ENCODE data around the gene ZBTB5. TPM values are rescaled to one million over a fixed set of nuclear protein-coding genes. Genes with fewer than 3 reads are reported as not detected.
A peak's percentile ranks its signal among the peaks of the same experiment; 100 is the strongest.
"Not testable (repeated sequence)": the region's sequence is repeated elsewhere in the genome, so short reads cannot be mapped to it uniquely, and the experiment has no call there.

The ZBTB5 gene
- 12.7 and 13.0 TPM in 2 replicates for total RNA-seq
- 8.6 TPM for polyA plus RNA-seq (2012)

- DNase-seq (ENCODE audit: low read depth) = peak; percentile 100
Measured at GRCh38 chr9:37465249-37466036, at the start of gene ZBTB5. Gene ZBTB5 (minus strand): TSS chr9:37465450. CDS start chr9:37442551, 22,899 bp downstream.

- DNase-seq (ENCODE audit: low read depth) = no peak
Measured at GRCh38 chr9:37514999-37515398, 49.7 kb upstream of the ZBTB5 start.

- DNase-seq (ENCODE audit: low read depth) = not testable (repeated sequence)
Measured at GRCh38 chr9:37514415-37514814, 49.2 kb upstream of the ZBTB5 start.

- no peak for DNase-seq (ENCODE audit: low read depth)
Measured at GRCh38 chr9:37512437-37512836, 47.2 kb upstream of the ZBTB5 start.

GRCh38 chr9:37511016-37512010, 46.1 kb upstream of the ZBTB5 start:
- DNase-seq (ENCODE audit: low read depth) = no peak

- DNase-seq (ENCODE audit: low read depth) = not testable (repeated sequence)
Measured at GRCh38 chr9:37510053-37510452, 44.8 kb upstream of the ZBTB5 start.

GRCh38 chr9:37509536-37509935, 44.3 kb upstream of the ZBTB5 start:
- DNase-seq (ENCODE audit: low read depth) = no peak

GRCh38 chr9:37508834-37509206, 43.6 kb upstream of the ZBTB5 start:
- DNase-seq (ENCODE audit: low read depth) = no peak

GRCh38 chr9:37508135-37508833, 43.0 kb upstream of the ZBTB5 start:
- DNase-seq (ENCODE audit: low read depth) = peak; percentile 9

GRCh38 chr9:37507566-37508134, 42.4 kb upstream of the ZBTB5 start:
- no peak for DNase-seq (ENCODE audit: low read depth)

GRCh38 chr9:37504605-37505004, 39.4 kb upstream of the ZBTB5 start:
- no peak for DNase-seq (ENCODE audit: low read depth)

- DNase-seq (ENCODE audit: low read depth) = no peak
Measured at GRCh38 chr9:37503736-37504135, 38.5 kb upstream of the ZBTB5 start.

- no peak for DNase-seq (ENCODE audit: low read depth)
Measured at GRCh38 chr9:37501957-37502596, 36.8 kb upstream of the ZBTB5 start.

GRCh38 chr9:37499297-37499696, 34.0 kb upstream of the ZBTB5 start:
- DNase-seq (ENCODE audit: low read depth) = no peak

- DNase-seq (ENCODE audit: low read depth) = no peak
Measured at GRCh38 chr9:37498457-37498856, 33.2 kb upstream of the ZBTB5 start.

GRCh38 chr9:37497320-37497719, 32.1 kb upstream of the ZBTB5 start:
- DNase-seq (ENCODE audit: low read depth) = no peak

GRCh38 chr9:37496020-37496419, 30.8 kb upstream of the ZBTB5 start:
- no peak for DNase-seq (ENCODE audit: low read depth)

GRCh38 chr9:37495571-37495970, 30.3 kb upstream of the ZBTB5 start:
- no peak for DNase-seq (ENCODE audit: low read depth)

- DNase-seq (ENCODE audit: low read depth) = no peak
Measured at GRCh38 chr9:37491939-37492338, 26.7 kb upstream of the ZBTB5 start.
